HepG2 (cell line): ENCODE data around the gene TUBB3. TPM values are rescaled to one million over a fixed set of nuclear protein-coding genes. Genes with fewer than 3 reads are reported as not detected.
A peak's percentile ranks its signal among the peaks of the same experiment; 100 is the strongest.

ENCODE experiments used
- DMAP1 ChIP-seq: IDR thresholded peaks from 2 replicates; pipeline ENCODE4 v1.6.1; 2016
- GTF3A ChIP-seq: sonication (generic); formaldehyde crosslinking; conservative IDR thresholded peaks from 2 replicates; pipeline ENCODE4 v1.4.0; 2020; ENCODE audit warnings: mild to moderate bottlenecking, missing genetic modification reagents
- HNF4A ChIP-seq: sonication (generic); formaldehyde crosslinking; IDR thresholded peaks from 2 replicates; pipeline ENCODE4 v1.4.0; 2020; ENCODE audit warnings: missing genetic modification reagents
- NCOA1 ChIP-seq: sonication (generic); formaldehyde crosslinking; IDR thresholded peaks from 2 replicates; pipeline ENCODE4 v1.9.0; 2021; ENCODE audit warnings: missing genetic modification reagents
- NFE2 ChIP-seq: sonication (generic); formaldehyde crosslinking; IDR thresholded peaks from 2 replicates; pipeline ENCODE4 v1.4.0; 2020; ENCODE audit warnings: missing genetic modification reagents
- NKX3-1 ChIP-seq: sonication (generic); formaldehyde crosslinking; IDR thresholded peaks from 2 replicates; pipeline ENCODE4 v1.5.0; 2020; ENCODE audit warnings: missing genetic modification reagents
- RORA ChIP-seq: sonication (generic); formaldehyde crosslinking; IDR thresholded peaks from 2 replicates; pipeline ENCODE4 v1.5.0; 2020; ENCODE audit warnings: mild to moderate bottlenecking, missing genetic modification reagents, moderate library complexity
- SETDB1 ChIP-seq: sonication (generic); formaldehyde crosslinking; IDR thresholded peaks from 2 replicates; pipeline ENCODE4 v1.5.1; 2020; ENCODE audit warnings: missing genetic modification reagents, mild to moderate bottlenecking, borderline replicate concordance
- STAG1 ChIP-seq: sonication (generic); formaldehyde crosslinking; IDR thresholded peaks from 2 replicates; pipeline ENCODE4 v1.4.0; 2020; ENCODE audit warnings: missing genetic modification reagents
- TOPORS ChIP-seq: sonication (generic); formaldehyde crosslinking; IDR thresholded peaks from 2 replicates; pipeline ENCODE4 v1.8.0; 2023; ENCODE audit warnings: mild to moderate bottlenecking, missing genetic modification reagents
- ZIK1 ChIP-seq: sonication (generic); formaldehyde crosslinking; IDR thresholded peaks from 2 replicates; pipeline ENCODE4 v1.5.0; 2020; ENCODE audit warnings: mild to moderate bottlenecking, low read depth, missing genetic modification reagents, borderline replicate concordance
- ZNF180 ChIP-seq: sonication (generic); formaldehyde crosslinking; IDR thresholded peaks from 2 replicates; pipeline ENCODE4 v1.4.0; 2020; ENCODE audit warnings: low read depth, missing genetic modification reagents, borderline replicate concordance
- ZNF749 ChIP-seq: sonication (generic); formaldehyde crosslinking; IDR thresholded peaks from 2 replicates; pipeline ENCODE4 v1.8.0; 2022; ENCODE audit warnings: mild to moderate bottlenecking, missing genetic modification reagents, moderate library complexity, borderline replicate concordance
- ZNF83 ChIP-seq: sonication (generic); formaldehyde crosslinking; IDR thresholded peaks from 2 replicates; pipeline ENCODE4 v1.4.0; 2020; ENCODE audit warnings: missing genetic modification reagents, mild to moderate bottlenecking, borderline replicate concordance
- polyA plus RNA-seq, 8 experiments: library from polyadenylated mRNA; depleted of rRNA in 3 of 8; stranded (reverse) in 7 of 8; unstranded in 1 of 8; fragments of >200 nt; fragmentation: Illumina TruSeq in 4 of 8; extraction: Trizol in 4 of 8; gene quantifications; 2 replicates each; pipeline versions ENCODE4 v1.2.1 to v1.2.3, GENCODE V29; 2011 to 2016; ENCODE audit warnings: low read depth in 4 of 8, missing spikeins in 1 of 8, mixed read lengths in 1 of 8; ENCODE audit not compliant: insufficient read depth in 1 of 8
- total RNA-seq, 5 experiments: library from RNA; depleted of rRNA; stranded (reverse); fragments of >200 nt; fragmentation: Illumina TruSeq; extraction: Trizol; gene quantifications; 2 replicates each; pipeline ENCODE4 v1.2.3, GENCODE V29; 2016; ENCODE audit warnings: low read depth in 1 of 5
- TF ChIP-seq, protein P1 (sequence below): IDR thresholded peaks from 2 replicates; pipeline ENCODE4 v1.6.1; 2016; ENCODE audit warnings: missing biosample characterization, missing genetic modification reagents, low read depth
- TF ChIP-seq, protein P2 (sequence below): conservative IDR thresholded peaks from 2 replicates; pipeline ENCODE4 v1.6.1; 2018; ENCODE audit warnings: missing genetic modification reagents
- TF ChIP-seq, protein P3 (sequence below): IDR thresholded peaks from 2 replicates; pipeline ENCODE4 v1.6.1; 2018; ENCODE audit warnings: missing genetic modification reagents
- TF ChIP-seq, protein P4 (sequence below): sonication (generic); formaldehyde crosslinking; conservative IDR thresholded peaks from 2 replicates; pipeline ENCODE4 v1.4.0; 2020; ENCODE audit warnings: missing genetic modification reagents
- TF ChIP-seq, protein P5 (sequence below): sonication (generic); formaldehyde crosslinking; IDR thresholded peaks from 2 replicates; pipeline ENCODE4 v1.8.0; 2022; ENCODE audit warnings: missing genetic modification reagents, mild to moderate bottlenecking, inconsistent platforms, borderline replicate concordance
- TF ChIP-seq, protein P6 (sequence below): sonication (generic); formaldehyde crosslinking; IDR thresholded peaks from 2 replicates; pipeline ENCODE4 v1.5.0; 2020; ENCODE audit warnings: missing genetic modification reagents
- TF ChIP-seq, protein P7 (sequence below): sonication (generic); formaldehyde crosslinking; IDR thresholded peaks from 2 replicates; pipeline ENCODE4 v1.5.1; 2020; ENCODE audit warnings: missing genetic modification reagents, mild to moderate bottlenecking, borderline replicate concordance

The TUBB3 gene
- total and polyA plus RNA-seq, 2 of the 13 experiments (the other 11 are each of a cell fraction or from before 2014, with no cell fraction given) = 110 to 185 TPM

DNA sequence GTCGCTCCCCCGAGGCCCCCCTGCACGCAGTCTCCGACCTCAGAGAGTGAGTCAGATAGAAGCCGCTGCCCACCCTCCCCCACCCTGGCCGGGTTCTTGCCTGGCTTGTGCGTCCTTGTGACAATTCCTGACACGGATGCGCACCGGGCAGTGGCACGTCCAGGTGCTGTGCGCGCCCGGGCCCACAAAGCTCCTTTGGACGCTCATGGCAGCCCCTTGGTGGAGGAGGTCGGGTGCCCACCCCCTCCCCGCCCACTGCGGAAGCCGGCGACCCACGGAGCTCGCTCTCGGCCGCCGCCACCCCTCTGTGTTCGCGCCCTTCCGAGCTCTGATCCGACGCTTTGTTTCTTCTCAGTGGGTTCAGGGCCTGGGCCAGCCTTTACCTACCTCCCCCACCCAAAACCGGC, 662 bp upstream of the TUBB3 start (continued):
- TF ChIP-seq ZNF83 (CRISPR knock-in tag) (peak; percentile 92; the same call in 1 of the 2 replicates), SETDB1 (CRISPR knock-in tag) (no peak), ZIK1 (CRISPR knock-in tag) (0 out of 2 replicates have a peak, but pooled peaks have one; percentile 2), STAG1 (CRISPR knock-in tag) (no peak), ZNF749 (CRISPR knock-in tag) (no peak), NCOA1 (CRISPR knock-in tag) (no peak), TOPORS (CRISPR knock-in tag) (peak; percentile 26; the same call in 1 of the 2 replicates), NFE2 (CRISPR knock-in tag) (no peak), RORA (CRISPR knock-in tag) (no peak), GTF3A (CRISPR knock-in tag) (no peak), ZNF180 (CRISPR knock-in tag) (no peak), DMAP1 (0 out of 2 replicates have a peak, but pooled peaks have one; percentile 8), HNF4A (CRISPR knock-in tag) (no peak), NKX3-1 (CRISPR knock-in tag) (no peak)
- TF ChIP-seq, protein P1, sequence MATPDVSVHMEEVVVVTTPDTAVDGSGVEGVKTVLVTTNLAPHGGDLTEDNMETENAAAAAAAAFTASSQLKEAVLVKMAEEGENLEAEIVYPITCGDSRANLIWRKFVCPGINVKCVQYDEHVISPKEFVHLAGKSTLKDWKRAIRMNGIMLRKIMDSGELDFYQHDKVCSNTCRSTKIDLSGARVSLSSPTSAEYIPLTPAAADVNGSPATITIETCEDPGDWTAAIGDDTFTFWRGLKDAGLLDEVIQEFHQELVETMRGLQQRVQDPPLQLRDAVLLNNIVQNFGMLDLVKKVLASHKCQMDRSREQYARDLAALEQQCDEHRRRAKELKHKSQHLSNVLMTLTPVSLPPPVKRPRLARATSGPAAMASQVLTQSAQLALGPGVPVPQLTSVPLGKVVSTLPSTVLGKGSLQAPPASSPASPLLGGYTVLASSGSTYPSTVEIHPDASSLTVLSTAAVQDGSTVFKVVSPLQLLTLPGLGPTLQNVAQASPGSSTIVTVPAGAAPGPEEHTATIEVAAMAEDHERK (CRISPR knock-in tag) = no peak
- TF ChIP-seq, protein P2, sequence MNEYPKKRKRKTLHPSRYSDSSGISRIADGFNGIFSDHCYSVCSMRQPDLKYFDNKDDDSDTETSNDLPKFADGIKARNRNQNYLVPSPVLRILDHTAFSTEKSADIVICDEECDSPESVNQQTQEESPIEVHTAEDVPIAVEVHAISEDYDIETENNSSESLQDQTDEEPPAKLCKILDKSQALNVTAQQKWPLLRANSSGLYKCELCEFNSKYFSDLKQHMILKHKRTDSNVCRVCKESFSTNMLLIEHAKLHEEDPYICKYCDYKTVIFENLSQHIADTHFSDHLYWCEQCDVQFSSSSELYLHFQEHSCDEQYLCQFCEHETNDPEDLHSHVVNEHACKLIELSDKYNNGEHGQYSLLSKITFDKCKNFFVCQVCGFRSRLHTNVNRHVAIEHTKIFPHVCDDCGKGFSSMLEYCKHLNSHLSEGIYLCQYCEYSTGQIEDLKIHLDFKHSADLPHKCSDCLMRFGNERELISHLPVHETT (CRISPR knock-in tag) = no peak
- TF ChIP-seq, protein P3, sequence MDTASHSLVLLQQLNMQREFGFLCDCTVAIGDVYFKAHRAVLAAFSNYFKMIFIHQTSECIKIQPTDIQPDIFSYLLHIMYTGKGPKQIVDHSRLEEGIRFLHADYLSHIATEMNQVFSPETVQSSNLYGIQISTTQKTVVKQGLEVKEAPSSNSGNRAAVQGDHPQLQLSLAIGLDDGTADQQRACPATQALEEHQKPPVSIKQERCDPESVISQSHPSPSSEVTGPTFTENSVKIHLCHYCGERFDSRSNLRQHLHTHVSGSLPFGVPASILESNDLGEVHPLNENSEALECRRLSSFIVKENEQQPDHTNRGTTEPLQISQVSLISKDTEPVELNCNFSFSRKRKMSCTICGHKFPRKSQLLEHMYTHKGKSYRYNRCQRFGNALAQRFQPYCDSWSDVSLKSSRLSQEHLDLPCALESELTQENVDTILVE (CRISPR knock-in tag) = no peak
- TF ChIP-seq, protein P4, sequence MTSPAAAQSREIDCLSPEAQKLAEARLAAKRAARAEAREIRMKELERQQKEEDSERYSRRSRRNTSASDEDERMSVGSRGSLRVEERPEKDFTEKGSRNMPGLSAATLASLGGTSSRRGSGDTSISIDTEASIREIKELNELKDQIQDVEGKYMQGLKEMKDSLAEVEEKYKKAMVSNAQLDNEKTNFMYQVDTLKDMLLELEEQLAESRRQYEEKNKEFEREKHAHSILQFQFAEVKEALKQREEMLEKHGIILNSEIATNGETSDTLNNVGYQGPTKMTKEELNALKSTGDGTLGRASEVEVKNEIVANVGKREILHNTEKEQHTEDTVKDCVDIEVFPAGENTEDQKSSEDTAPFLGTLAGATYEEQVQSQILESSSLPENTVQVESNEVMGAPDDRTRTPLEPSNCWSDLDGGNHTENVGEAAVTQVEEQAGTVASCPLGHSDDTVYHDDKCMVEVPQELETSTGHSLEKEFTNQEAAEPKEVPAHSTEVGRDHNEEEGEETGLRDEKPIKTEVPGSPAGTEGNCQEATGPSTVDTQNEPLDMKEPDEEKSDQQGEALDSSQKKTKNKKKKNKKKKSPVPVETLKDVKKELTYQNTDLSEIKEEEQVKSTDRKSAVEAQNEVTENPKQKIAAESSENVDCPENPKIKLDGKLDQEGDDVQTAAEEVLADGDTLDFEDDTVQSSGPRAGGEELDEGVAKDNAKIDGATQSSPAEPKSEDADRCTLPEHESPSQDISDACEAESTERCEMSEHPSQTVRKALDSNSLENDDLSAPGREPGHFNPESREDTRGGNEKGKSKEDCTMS = no peak
- TF ChIP-seq, protein P5, sequence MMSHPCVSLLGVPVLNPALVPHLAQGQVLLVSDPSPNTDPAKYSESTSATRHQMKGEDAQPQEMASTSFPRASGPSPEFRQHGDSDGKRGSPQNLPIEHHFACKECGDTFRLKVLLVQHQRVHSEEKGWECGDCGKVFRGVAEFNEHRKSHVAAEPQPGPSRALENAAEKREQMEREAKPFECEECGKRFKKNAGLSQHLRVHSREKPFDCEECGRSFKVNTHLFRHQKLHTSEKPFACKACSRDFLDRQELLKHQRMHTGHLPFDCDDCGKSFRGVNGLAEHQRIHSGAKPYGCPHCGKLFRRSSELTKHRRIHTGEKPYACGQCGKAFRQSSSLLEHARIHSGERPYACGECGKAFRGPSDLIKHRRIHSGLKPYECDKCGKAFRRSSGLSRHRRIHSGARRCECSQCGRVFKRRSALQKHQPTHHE (CRISPR knock-in tag) = no peak
- TF ChIP-seq, protein P6, sequence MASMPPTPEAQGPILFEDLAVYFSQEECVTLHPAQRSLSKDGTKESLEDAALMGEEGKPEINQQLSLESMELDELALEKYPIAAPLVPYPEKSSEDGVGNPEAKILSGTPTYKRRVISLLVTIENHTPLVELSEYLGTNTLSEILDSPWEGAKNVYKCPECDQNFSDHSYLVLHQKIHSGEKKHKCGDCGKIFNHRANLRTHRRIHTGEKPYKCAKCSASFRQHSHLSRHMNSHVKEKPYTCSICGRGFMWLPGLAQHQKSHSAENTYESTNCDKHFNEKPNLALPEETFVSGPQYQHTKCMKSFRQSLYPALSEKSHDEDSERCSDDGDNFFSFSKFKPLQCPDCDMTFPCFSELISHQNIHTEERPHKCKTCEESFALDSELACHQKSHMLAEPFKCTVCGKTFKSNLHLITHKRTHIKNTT (CRISPR knock-in tag) = 0 out of 2 replicates have a peak, but pooled peaks have one; percentile 24
- TF ChIP-seq, protein P7, sequence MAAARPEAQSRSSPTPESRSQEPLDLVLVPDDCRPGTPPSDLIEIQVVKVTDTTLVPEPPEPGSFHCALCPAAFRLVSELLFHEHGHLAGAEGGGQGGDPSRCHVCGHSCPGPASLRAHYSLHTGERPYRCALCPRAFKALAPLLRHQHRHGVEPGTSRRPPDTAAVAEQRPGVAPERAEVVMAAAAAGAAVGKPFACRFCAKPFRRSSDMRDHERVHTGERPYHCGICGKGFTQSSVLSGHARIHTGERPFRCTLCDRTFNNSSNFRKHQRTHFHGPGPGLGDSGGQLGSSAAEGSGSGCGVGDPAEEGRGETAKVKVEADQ (CRISPR knock-in tag) = no peak
